SK-N-SH (cell line): Measurements from ENCODE around the gene CBX3. TPM values are rescaled to one million over a fixed set of nuclear protein-coding genes. Genes with fewer than 3 reads are reported as not detected.
A peak's percentile ranks its signal among the peaks of the same experiment; 100 is the strongest.

Source experiments
- CTCF ChIA-PET: fragments of 300-600, 350-600 bp; formaldehyde crosslinking; extraction: SDS; loops from one replicate; lab custom pipeline; 2021; lab: Yijun Ruan, JAX
- POLR2A ChIA-PET: fragments of 350-600 bp; sonication (Branson Sonifier 250); formaldehyde crosslinking; extraction: SDS; loops from one replicate; lab custom pipeline; 2020; ENCODE audit warnings: antibody characterized with exemption, inconsistent platforms; lab: Yijun Ruan, JAX
- DNase-seq: peaks from one replicate; pipeline ENCODE4 v3.0.0; 2012
- H2AFZ ChIP-seq: fragments of 200-600 bp; sonication (generic); 2 replicates; pipeline ENCODE4 v1.8.1; 2016; ENCODE audit warnings: antibody characterized with exemption, mild to moderate bottlenecking, low read depth
- H3F3A ChIP-seq: fragments of 200-600 bp; sonication (generic); replicated peaks from 2 replicates; pipeline ENCODE3; 2016; ENCODE audit warnings: antibody characterized with exemption, mild to moderate bottlenecking; ENCODE audit not compliant: insufficient read depth
- H3K27ac ChIP-seq, 2 experiments: fragments of 200-500 bp in 1 of 2; fragments of 200-600 bp in 1 of 2; sonication (Bioruptor generic) in 1 of 2; sonication (generic), shearing (Covaris generic) in 1 of 2; 2 replicates each; pipeline versions ENCODE4 v1.5.1 to v1.6.1; 2014 to 2016; ENCODE audit warnings: low read depth in 2 of 2, inconsistent platforms in 1 of 2, low read length in 1 of 2, mild to moderate bottlenecking in 1 of 2, mixed read lengths in 1 of 2
- H3K27me3 ChIP-seq: fragments of 200-600 bp; sonication (generic), shearing (Covaris generic); 2 replicates; pipeline ENCODE4 v1.6.1; 2016; ENCODE audit warnings: mixed run types; ENCODE audit not compliant: insufficient read depth
- H3K36me3 ChIP-seq, 2 experiments: fragments of 200-500 bp in 1 of 2; fragments of 200-600 bp in 1 of 2; sonication (Bioruptor generic) in 1 of 2; sonication (generic) in 1 of 2; replicated peaks in 1 of 2; 2 replicates each; pipeline versions ENCODE3 to v1.5.1; 2014 to 2016; ENCODE audit warnings: low read length in 1 of 2, mild to moderate bottlenecking in 1 of 2; ENCODE audit not compliant: insufficient read depth in 2 of 2, control insufficient read depth in 1 of 2
- H3K4me1 ChIP-seq, 2 experiments: fragments of 200-500 bp in 1 of 2; fragments of 200-600 bp in 1 of 2; sonication (Bioruptor generic) in 1 of 2; sonication (generic), shearing (Covaris generic) in 1 of 2; 2 replicates each; pipeline versions ENCODE4 v1.5.1 to v1.6.1; 2014 to 2016; ENCODE audit warnings: low read depth in 1 of 2, low read length in 1 of 2, mixed run types in 1 of 2; ENCODE audit not compliant: insufficient read depth in 2 of 2, control insufficient read depth in 1 of 2
- H3K4me2 ChIP-seq: fragments of 200-600 bp; sonication (generic), shearing (Covaris generic); 2 replicates; pipeline ENCODE4 v1.6.1; 2017; ENCODE audit warnings: mixed run types
- H3K4me3 ChIP-seq, 2 experiments: fragments of 200-500 bp in 1 of 2; fragments of 200-600 bp in 1 of 2; sonication (Bioruptor generic) in 1 of 2; sonication (generic), shearing (Covaris generic) in 1 of 2; 2 replicates each; pipeline versions ENCODE4 v1.5.1 to v1.8.1; 2014 to 2016; ENCODE audit warnings: low read depth in 2 of 2, inconsistent platforms in 1 of 2, low read length in 1 of 2, mild to moderate bottlenecking in 1 of 2, mixed read lengths in 1 of 2, moderate library complexity in 1 of 2
- H3K79me2 ChIP-seq: fragments of 200-600 bp; sonication (generic); 2 replicates; pipeline ENCODE4 v1.8.1; 2017; ENCODE audit warnings: mild to moderate bottlenecking; ENCODE audit not compliant: insufficient read depth
- H3K9ac ChIP-seq: fragments of 200-600 bp; sonication (generic); 2 replicates; pipeline ENCODE4 v1.6.1; 2017; ENCODE audit warnings: mixed run types
- H3K9me2 ChIP-seq: fragments of 200-600 bp; sonication (generic); 2 replicates; pipeline ENCODE4 v1.6.1; 2017; ENCODE audit warnings: mixed run types
- H3K9me3 ChIP-seq: fragments of 200-600 bp; sonication (generic); 2 replicates; pipeline ENCODE4 v1.6.1; 2017; ENCODE audit warnings: mixed run types, mild to moderate bottlenecking, moderate library complexity
- H4K20me1 ChIP-seq: fragments of 200-600 bp; sonication (generic); 2 replicates; pipeline ENCODE4 v1.6.1; 2017; ENCODE audit warnings: mild to moderate bottlenecking, mixed run types; ENCODE audit not compliant: insufficient read depth
- CHD2 ChIP-seq: fragments of 150-350 bp; IDR thresholded peaks from 2 replicates; pipeline ENCODE4 v1.6.1; 2018; ENCODE audit warnings: low read length; ENCODE audit not compliant: partially characterized antibody
- POLR2AphosphoS5 ChIP-seq: IDR thresholded peaks from 2 replicates; pipeline ENCODE4 v1.6.1; 2012; ENCODE audit warnings: low read depth, low read length
- RCOR1 ChIP-seq: fragments of 150-350 bp; IDR thresholded peaks from 2 replicates; pipeline ENCODE4 v1.6.1; 2017; ENCODE audit warnings: antibody characterized with exemption, low read length
- TCF12 ChIP-seq: IDR thresholded peaks from 2 replicates; pipeline ENCODE4 v1.4.0; 2012
- YY1 ChIP-seq: IDR thresholded peaks from 2 replicates; pipeline ENCODE4 v1.4.0; 2012; ENCODE audit warnings: low read depth, mild to moderate bottlenecking
- WGBS: methylation state at CpG from one replicate; pipeline ENCODE4 v1.1.6; 2017; ENCODE audit warnings: low lambda C conversion rate; 5-methylcytosine and 5-hydroxymethylcytosine counted together
- polyA plus RNA-seq, 3 experiments: library from polyadenylated mRNA; depleted of rRNA; stranded (reverse); fragments of >200 nt; gene quantifications; 2 replicates each; pipeline ENCODE4 v1.2.3, GENCODE V29; 2012
- TF ChIP-seq, protein P1 (sequence below): IDR thresholded peaks from 2 replicates; pipeline ENCODE4 v1.6.1; 2012; ENCODE audit warnings: mild to moderate bottlenecking, low read depth, low read length, moderate library complexity
- TF ChIP-seq, protein P2 (sequence below): IDR thresholded peaks from 2 replicates; pipeline ENCODE4 v1.4.0; 2012; ENCODE audit warnings: low read depth, borderline replicate concordance
- TF ChIP-seq, protein P3 (sequence below): IDR thresholded peaks from 2 replicates; pipeline ENCODE4 v1.4.0; 2012; ENCODE audit warnings: low read depth, borderline replicate concordance

The CBX3 gene
- polyA plus RNA-seq, 1 of the 3 experiments (the other 2 are of a cell fraction) = 97.0 TPM

DNA sequence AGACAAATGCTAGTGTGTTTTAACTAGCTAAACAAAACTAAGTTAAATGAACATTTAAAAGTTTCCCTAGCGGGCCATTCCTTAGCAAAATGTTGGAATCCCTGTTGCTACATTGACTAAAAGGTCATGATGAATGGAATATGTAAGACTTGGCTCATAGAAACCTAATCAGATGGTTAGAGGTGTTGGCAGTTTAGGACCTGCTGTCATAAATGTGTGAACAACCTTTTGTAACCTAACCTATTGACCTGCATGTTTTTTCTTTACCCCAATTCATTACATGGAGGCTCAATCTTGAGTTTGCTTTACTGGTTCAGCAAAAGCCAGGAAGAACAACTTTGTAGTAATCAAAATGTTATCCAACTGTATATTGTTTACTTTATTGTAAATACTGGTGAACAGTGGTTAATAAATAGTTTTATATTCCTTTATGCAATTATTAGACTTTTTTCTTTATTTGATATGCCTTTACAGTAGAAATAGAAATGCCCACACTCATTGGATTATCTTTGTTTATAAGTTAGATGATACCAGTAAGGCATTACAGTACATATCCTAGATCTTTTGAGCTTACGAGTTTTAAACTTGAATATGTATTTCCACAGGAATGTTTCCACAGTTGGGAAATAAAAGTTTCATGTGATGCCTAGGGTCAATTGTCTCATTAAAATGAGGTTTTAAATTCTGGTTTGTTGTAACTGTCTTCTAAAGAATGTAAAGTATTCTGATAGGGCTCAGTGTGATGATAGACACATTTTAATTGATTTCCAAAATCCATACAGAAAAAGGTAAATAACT is 11.6 kb downstream of the CBX3 start (continued):
- TF ChIP-seq, protein P1, sequence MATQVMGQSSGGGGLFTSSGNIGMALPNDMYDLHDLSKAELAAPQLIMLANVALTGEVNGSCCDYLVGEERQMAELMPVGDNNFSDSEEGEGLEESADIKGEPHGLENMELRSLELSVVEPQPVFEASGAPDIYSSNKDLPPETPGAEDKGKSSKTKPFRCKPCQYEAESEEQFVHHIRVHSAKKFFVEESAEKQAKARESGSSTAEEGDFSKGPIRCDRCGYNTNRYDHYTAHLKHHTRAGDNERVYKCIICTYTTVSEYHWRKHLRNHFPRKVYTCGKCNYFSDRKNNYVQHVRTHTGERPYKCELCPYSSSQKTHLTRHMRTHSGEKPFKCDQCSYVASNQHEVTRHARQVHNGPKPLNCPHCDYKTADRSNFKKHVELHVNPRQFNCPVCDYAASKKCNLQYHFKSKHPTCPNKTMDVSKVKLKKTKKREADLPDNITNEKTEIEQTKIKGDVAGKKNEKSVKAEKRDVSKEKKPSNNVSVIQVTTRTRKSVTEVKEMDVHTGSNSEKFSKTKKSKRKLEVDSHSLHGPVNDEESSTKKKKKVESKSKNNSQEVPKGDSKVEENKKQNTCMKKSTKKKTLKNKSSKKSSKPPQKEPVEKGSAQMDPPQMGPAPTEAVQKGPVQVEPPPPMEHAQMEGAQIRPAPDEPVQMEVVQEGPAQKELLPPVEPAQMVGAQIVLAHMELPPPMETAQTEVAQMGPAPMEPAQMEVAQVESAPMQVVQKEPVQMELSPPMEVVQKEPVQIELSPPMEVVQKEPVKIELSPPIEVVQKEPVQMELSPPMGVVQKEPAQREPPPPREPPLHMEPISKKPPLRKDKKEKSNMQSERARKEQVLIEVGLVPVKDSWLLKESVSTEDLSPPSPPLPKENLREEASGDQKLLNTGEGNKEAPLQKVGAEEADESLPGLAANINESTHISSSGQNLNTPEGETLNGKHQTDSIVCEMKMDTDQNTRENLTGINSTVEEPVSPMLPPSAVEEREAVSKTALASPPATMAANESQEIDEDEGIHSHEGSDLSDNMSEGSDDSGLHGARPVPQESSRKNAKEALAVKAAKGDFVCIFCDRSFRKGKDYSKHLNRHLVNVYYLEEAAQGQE = no peak
- TF ChIP-seq CHD2 (no peak), TCF12 (no peak)
- TF ChIP-seq, protein P2, sequence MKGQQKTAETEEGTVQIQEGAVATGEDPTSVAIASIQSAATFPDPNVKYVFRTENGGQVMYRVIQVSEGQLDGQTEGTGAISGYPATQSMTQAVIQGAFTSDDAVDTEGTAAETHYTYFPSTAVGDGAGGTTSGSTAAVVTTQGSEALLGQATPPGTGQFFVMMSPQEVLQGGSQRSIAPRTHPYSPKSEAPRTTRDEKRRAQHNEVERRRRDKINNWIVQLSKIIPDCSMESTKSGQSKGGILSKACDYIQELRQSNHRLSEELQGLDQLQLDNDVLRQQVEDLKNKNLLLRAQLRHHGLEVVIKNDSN = no peak

DNA sequence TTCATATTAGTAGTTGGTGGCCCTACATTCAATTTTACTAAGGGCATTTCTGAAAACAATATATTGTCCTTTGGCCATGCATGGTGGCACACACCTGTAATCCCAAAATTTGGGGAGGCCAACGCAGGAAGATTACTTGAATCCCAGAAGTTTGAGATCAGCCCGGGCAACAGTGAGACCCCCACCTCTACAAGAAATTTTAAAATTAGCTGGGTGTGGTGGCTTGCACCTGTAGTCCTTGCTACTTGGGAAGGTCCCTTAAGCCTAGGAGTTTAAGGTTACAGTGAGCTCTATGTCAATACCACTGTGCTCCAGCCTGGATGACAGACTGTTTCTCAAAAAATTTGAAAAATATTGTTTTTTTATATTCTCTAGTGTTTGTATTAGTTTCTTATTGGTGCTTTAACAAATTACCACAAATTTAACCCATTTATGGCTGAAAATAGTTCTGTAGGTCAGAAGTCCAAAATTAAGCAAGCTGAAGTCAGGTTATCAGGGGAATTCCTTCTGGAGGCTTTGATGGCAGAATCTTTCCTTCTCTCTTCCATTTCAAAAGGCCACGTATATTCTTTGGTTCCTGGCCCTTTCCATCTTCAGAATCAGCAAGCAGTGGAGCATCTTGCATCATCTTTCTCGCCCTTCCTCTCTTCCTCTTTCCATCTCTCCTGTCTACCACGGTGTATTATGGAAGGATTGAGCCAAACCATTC is 12.4 kb downstream of the CBX3 start:
- no peak overlapping the region for H3K4me2 ChIP-seq
- H3K4me1 ChIP-seq = 0 out of 4 replicates have a peak, but pooled peaks cover 0 to 4% of the 10 kb centered on the region in 2 experiments
- no peaks in the 10 kb centered on the region for H3K9me2 ChIP-seq
- no peak overlapping the region for H2AFZ ChIP-seq
- H4K20me1 ChIP-seq = peaks cover 28% of the 10 kb centered on the region
- no peak for DNase-seq
- no peaks in the 10 kb centered on the region for H3K27me3 ChIP-seq
- peaks cover 25% of the 10 kb centered on the region; the same call in 1 of the 2 replicates for H3K79me2 ChIP-seq
- H3K27ac ChIP-seq = no peak overlapping the region
- no peak overlapping the region for H3K9ac ChIP-seq
- POLR2A ChIA-PET = interaction anchor here (0.9 kb wide), 1 partner anchor 13 kb away, joined by 4 read pairs; the partner anchor contains the start of gene CBX3
- no peaks in the 10 kb centered on the region for H3K9me3 ChIP-seq
- H3F3A ChIP-seq = peaks cover 35% of the 10 kb centered on the region
- H3K4me3 ChIP-seq = no peak overlapping the region
- no peak for TF ChIP-seq RCOR1
- peak; percentile 54 for TF ChIP-seq POLR2AphosphoS5
- CTCF ChIA-PET = interaction anchor here (0.6 to 1.5 kb wide), 5 partner anchors 13 to 151 kb away, joined by 3 to 6 read pairs (median 4); partner anchors contain the start of gene CBX3
- WGBS = 95% methylated on average over 5 of the region's 5 CpGs
- peaks cover 44 to 47% of the 10 kb centered on the region in 2 experiments for H3K36me3 ChIP-seq

DNA sequence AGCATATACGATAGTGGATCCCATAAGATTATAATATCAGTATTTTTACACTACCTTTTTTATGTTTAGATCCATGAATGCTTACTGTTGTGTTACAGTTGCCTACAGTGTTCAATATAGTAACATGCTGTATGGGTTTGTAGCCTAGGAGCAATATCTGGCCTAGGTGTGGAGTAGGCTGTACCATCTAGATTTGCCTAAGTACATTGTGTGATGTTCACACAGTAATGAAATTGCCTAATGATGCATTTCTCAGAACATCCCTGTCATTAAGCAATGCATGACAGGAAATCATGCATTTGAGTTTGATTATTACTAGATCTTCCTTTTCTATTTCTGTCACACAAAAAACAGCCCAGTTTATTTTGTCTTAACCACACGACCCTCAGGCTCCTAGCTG is 14.5 kb downstream of the CBX3 start:
- H3F3A ChIP-seq = peaks cover 26% of the 10 kb centered on the region
- H3K4me1 ChIP-seq = no peaks in the 10 kb centered on the region
- peaks cover 8% of the 10 kb centered on the region for H4K20me1 ChIP-seq
- H3K27me3 ChIP-seq = no peaks in the 10 kb centered on the region
- H3K9me3 ChIP-seq = no peaks in the 10 kb centered on the region
- no peak for TF ChIP-seq YY1
- TF ChIP-seq, protein P3, sequence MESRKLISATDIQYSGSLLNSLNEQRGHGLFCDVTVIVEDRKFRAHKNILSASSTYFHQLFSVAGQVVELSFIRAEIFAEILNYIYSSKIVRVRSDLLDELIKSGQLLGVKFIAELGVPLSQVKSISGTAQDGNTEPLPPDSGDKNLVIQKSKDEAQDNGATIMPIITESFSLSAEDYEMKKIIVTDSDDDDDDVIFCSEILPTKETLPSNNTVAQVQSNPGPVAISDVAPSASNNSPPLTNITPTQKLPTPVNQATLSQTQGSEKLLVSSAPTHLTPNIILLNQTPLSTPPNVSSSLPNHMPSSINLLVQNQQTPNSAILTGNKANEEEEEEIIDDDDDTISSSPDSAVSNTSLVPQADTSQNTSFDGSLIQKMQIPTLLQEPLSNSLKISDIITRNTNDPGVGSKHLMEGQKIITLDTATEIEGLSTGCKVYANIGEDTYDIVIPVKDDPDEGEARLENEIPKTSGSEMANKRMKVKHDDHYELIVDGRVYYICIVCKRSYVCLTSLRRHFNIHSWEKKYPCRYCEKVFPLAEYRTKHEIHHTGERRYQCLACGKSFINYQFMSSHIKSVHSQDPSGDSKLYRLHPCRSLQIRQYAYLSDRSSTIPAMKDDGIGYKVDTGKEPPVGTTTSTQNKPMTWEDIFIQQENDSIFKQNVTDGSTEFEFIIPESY = no peak
- H3K4me2 ChIP-seq = no peak overlapping the region
- 83% methylated on average over 2 of the region's 2 CpGs for WGBS
- H3K36me3 ChIP-seq = peaks cover 23 to 26% of the 10 kb centered on the region in 2 experiments
- H3K4me3 ChIP-seq = no peak overlapping the region
- DNase-seq = no peak
- peaks cover 7% of the 10 kb centered on the region; the same call in 1 of the 2 replicates for H3K79me2 ChIP-seq
- ChIA-PET POLR2A (no interaction called here), CTCF (interaction anchor here (1.1 to 2.3 kb wide), 2 partner anchors 9 to 17 kb away, joined by 3 to 8 read pairs; no protein-coding TSS in a partner anchor)
- no peak overlapping the region for H3K27ac ChIP-seq
- no peak overlapping the region for H3K9ac ChIP-seq
- H2AFZ ChIP-seq = no peak overlapping the region
- H3K9me2 ChIP-seq = no peaks in the 10 kb centered on the region
